Measurements from ENCODE around the gene ADH5.

Gene ADH5

GRCh38 chr4:99038213-99038612, 50.4 kb downstream of the ADH5 start:
- Histone ChIP-seq H3K27me3 (ENCODE audit: insufficient read depth, poor library complexity, severe bottlenecking) (no peaks in the 10 kb centered on the region), H3K27ac (replicated peaks) (no peak overlapping the region), H3K4me3 (replicated peaks; ENCODE audit: insufficient read depth, low read length) (no peak overlapping the region)
- TF ChIP-seq CTCF (IDR thresholded peaks at IDR 0.05; ENCODE audit: insufficient read depth, low read length) (no peak), REST (IDR thresholded peaks at IDR 0.05; ENCODE audit: insufficient replicate concordance, low read depth) (no peak), SPI1 (IDR thresholded peaks at IDR 0.05; ENCODE audit: borderline replicate concordance, low read depth) (no peak), GABPA (IDR thresholded peaks at IDR 0.05; ENCODE audit: low read depth) (no peak), POLR2AphosphoS5 (IDR thresholded peaks at IDR 0.05; ENCODE audit: low read depth) (no peak)
- DNase-seq (ENCODE audit: low read depth in 1 of 2, low spot score in 1 of 2) = no peak

GRCh38 chr4:99033956-99034355, 54.6 kb downstream of the ADH5 start:
- DNase-seq (ENCODE audit: low read depth in 1 of 2, low spot score in 1 of 2) = no peak
- no peak overlapping the region for H3K27ac ChIP-seq (replicated peaks)
- TF ChIP-seq SPI1 (IDR thresholded peaks at IDR 0.05; ENCODE audit: borderline replicate concordance, low read depth) = no peak
- TF ChIP-seq REST (IDR thresholded peaks at IDR 0.05; ENCODE audit: insufficient replicate concordance, low read depth) = no peak
- no peak for TF ChIP-seq GABPA (IDR thresholded peaks at IDR 0.05; ENCODE audit: low read depth)
- no peak for TF ChIP-seq POLR2AphosphoS5 (IDR thresholded peaks at IDR 0.05; ENCODE audit: low read depth)
- no peak for TF ChIP-seq CTCF (IDR thresholded peaks at IDR 0.05; ENCODE audit: insufficient read depth, low read length)
- no peak overlapping the region for H3K4me3 ChIP-seq (replicated peaks; ENCODE audit: insufficient read depth, low read length)
- H3K27me3 ChIP-seq (ENCODE audit: insufficient read depth, poor library complexity, severe bottlenecking) = no peaks in the 10 kb centered on the region

GRCh38 chr4:99029852-99030251, 58.7 kb downstream of the ADH5 start:
- Histone ChIP-seq H3K4me3 (replicated peaks; ENCODE audit: insufficient read depth, low read length) (no peak overlapping the region), H3K27me3 (ENCODE audit: insufficient read depth, poor library complexity, severe bottlenecking) (no peaks in the 10 kb centered on the region), H3K27ac (replicated peaks) (no peak overlapping the region)
- no peak for TF ChIP-seq SPI1 (IDR thresholded peaks at IDR 0.05; ENCODE audit: borderline replicate concordance, low read depth)
- no peak for TF ChIP-seq REST (IDR thresholded peaks at IDR 0.05; ENCODE audit: insufficient replicate concordance, low read depth)
- no peak for TF ChIP-seq POLR2AphosphoS5 (IDR thresholded peaks at IDR 0.05; ENCODE audit: low read depth)
- TF ChIP-seq CTCF (IDR thresholded peaks at IDR 0.05; ENCODE audit: insufficient read depth, low read length) = no peak
- TF ChIP-seq GABPA (IDR thresholded peaks at IDR 0.05; ENCODE audit: low read depth) = no peak
- no peak for DNase-seq (ENCODE audit: low read depth in 1 of 2, low spot score in 1 of 2)
